ENCODE results near the gene DUSP19.

DUSP19 gene

GRCh38 chr2:183069174-183069573 is 9.4 kb upstream of the DUSP19 start:
- no peak for DNase-seq

- peak; percentile 23 for DNase-seq
Measured at GRCh38 chr2:183070942-183071844, 7.4 kb upstream of the DUSP19 start.

GRCh38 chr2:183072177-183072576 is 6.4 kb upstream of the DUSP19 start:
- DNase-seq, result no peak

- DNase-seq, result no peak
Measured at GRCh38 chr2:183078163-183078463, 434 bp upstream of the DUSP19 start.

GRCh38 chr2:183079139-183079775 is 710 bp downstream of the DUSP19 start:
- DNase-seq, result peak; percentile 7

GRCh38 chr2:183081911-183082310 is 3.4 kb downstream of the DUSP19 start:
- no peak for DNase-seq

DNA sequence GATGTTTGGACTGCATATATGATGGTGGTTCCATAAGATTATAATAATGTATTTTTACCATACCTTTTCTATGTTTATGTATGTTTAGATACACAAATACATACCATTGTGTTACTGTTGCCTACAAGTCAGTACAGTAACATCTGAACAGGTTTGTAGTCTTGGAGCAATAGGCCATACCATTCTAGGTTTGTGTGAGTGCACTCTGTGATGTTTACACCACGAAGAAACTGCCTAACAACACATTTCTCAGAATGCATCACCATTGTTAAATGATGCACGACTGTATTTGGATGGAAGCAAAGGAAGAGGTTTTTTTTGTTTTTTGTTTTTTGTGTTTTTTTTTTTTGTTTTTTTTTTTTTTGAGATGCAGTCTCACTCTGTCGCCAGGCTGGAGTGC is 9.5 kb downstream of the DUSP19 start:
- DNase-seq, result no peak

GRCh38 chr2:183089192-183089851 is 10.8 kb downstream of the DUSP19 start:
- DNase-seq, result no peak

- no peak for DNase-seq
Measured at GRCh38 chr2:183091318-183091953, 12.9 kb downstream of the DUSP19 start.

DNA sequence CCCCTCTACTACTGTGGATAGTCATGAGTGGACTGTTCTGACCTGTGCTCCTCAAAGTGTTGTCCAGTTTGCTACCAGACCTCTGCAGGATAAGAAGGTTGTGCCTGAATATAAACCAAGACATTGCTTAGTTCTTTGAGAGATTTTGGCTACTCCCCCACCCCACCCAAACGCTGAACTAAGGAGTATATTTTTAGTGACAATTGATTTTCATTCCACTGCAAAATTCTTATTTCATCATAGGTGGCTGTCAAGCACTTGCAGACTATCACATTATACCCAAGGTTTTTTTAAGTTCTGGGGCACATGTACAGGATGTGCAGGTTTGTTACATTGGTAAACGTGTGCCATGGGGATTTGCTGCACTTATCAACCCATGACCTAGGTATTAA is 13.4 kb downstream of the DUSP19 start:
- no peak for DNase-seq

DNA sequence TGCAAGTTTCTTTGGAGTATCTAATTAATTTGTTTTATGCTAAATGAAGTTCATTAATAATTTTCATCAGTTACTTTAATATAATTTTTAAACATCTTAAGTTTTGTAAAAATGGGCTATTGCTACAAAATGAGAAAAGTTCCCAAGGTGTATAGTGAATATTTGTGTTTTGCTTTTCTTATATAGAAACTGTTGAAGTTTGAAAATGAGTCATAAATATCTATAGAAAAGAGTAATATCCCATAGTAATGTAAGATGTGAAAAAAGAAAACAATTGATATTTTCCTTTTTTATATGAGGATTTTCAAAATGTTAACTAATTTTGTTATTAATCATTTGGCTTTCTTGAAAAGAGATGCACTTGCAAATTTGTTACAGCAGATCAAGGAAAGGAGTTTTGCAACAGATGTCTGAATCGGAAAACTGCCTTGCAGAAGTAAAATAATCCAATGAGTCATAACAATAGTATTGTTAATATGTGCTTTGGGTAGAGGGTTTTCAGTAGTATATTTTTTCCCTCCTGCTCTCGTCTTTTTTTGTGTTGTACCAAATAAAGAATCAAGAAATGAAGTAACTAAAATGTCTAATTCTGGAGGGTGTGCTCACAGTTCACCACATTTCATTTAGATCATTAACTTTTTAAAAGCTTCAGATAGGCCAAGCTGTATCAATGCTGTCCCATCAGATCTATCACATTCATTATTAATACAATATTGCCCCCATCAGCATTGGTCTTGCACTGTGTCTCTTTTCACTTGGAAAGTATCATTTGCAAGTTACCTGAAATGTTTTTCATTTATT is 15.5 kb downstream of the DUSP19 start:
- peak; percentile 64 for DNase-seq

- no peak for DNase-seq
Measured at GRCh38 chr2:183105402-183106134, 27.0 kb downstream of the DUSP19 start.

DNA sequence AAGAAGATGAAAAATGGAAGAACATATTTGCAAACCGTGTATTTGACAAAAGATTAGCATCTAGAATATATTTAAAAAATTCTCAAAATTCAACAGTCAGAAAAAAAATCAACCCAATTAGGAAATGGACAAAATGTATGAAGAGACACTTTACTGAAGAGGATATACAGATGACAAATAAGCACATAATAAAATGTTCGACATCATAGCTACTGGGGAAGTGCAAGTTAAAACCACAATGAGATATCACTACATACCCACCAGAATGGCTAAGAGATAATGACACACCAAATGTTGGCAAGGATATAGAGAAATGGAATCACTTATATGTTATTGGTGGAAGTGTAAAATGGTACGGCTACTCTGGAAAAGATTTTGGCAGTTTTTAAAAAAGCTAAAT is 34.0 kb downstream of the DUSP19 start:
- no peak for DNase-seq

- no peak for DNase-seq
Measured at GRCh38 chr2:183113630-183114029, 35.1 kb downstream of the DUSP19 start.

DNA sequence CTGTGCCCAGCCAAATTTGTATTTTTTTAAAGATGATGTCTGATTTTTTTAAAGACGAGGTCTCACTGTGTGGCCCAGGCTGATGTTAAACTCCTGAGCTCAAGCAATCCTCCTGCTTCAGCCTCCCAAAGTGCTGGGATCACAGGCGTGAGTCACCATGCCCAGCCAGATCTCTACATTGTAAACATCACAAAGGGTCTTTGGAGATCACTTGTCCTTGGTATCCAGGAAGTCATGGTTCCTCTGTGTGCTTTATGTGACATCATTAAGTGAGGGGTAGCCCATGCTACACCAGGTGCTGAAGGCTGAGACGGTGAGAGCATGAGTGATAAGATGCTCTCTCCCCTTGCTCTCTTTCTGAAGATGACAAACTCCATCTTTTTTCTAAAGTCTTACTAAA is 38.7 kb downstream of the DUSP19 start:
- no peak for DNase-seq

- no peak for DNase-seq
Measured at GRCh38 chr2:183123117-183123958, 44.8 kb downstream of the DUSP19 start.

DNA sequence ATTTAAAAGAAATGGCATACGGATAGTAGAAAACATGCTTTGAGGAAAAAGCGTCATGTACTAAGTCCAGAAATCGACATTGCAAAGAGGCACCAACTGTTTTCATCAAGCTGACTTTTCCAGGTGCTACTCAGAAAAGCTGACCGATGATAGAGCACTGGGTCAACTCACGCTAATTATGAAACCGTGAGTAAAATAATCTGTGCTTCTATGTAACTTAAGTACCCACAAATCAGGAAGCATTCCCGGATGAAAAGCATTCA is 45.3 kb downstream of the DUSP19 start:
- DNase-seq, result no peak

GRCh38 chr2:183124222-183124956 is 45.8 kb downstream of the DUSP19 start, which contains the start of gene NUP35:
NUP35 (plus strand) TSS chr2:183124443; CDS start chr2:183124458, 15 bp downstream.
- peak; percentile 91 for DNase-seq

- no peak for DNase-seq
Measured at GRCh38 chr2:183124957-183125255, 46.4 kb downstream of the DUSP19 start.

- DNase-seq, result no peak
Measured at GRCh38 chr2:183125659-183126341, 47.3 kb downstream of the DUSP19 start.
